ENCODE measurements around the gene GART.

DNA sequence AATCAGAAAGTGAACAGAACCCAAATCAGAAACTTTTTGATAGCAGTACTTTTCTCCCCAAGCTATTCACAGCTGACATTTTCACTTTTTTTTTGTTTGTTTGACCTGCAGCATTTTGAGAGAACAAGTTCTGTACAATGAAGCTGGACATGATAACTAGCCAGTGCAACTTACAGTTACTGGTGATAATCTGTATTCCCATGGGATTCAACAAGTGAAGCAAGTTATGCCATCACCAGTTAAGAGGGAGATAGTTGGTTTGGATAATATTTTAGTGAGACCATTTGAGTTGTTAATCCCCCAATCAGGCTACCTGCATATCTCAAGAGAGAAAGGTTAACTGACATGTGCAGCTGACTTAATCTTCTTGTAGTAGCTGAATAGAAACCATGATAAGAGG lies 19.0 kb upstream of the GART start:
- TF ChIP-seq, protein P1, sequence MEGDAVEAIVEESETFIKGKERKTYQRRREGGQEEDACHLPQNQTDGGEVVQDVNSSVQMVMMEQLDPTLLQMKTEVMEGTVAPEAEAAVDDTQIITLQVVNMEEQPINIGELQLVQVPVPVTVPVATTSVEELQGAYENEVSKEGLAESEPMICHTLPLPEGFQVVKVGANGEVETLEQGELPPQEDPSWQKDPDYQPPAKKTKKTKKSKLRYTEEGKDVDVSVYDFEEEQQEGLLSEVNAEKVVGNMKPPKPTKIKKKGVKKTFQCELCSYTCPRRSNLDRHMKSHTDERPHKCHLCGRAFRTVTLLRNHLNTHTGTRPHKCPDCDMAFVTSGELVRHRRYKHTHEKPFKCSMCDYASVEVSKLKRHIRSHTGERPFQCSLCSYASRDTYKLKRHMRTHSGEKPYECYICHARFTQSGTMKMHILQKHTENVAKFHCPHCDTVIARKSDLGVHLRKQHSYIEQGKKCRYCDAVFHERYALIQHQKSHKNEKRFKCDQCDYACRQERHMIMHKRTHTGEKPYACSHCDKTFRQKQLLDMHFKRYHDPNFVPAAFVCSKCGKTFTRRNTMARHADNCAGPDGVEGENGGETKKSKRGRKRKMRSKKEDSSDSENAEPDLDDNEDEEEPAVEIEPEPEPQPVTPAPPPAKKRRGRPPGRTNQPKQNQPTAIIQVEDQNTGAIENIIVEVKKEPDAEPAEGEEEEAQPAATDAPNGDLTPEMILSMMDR (optimal IDR thresholded peaks at IDR 0.05 in 1 of 3, IDR thresholded peaks at IDR 0.05 in 1 of 3, conservative IDR thresholded peaks at IDR 0.05 in 1 of 3; ENCODE audit: extremely low read depth in 1 of 3, insufficient read depth in 2 of 3, low read length in 3 of 3): no peak
- TF ChIP-seq EZH2 (IDR thresholded peaks at IDR 0.05; ENCODE audit: low read length): no peak
